HG02588 (cell line): ENCODE results near the gene PCDHB12.

Experiments
- ATAC-seq: cut with Tn5 transposase; IDR thresholded peaks from one replicate; pipeline ENCODE4 v1.9.1; 2021; ENCODE audit warnings: mild to moderate bottlenecking, moderate library complexity; ENCODE audit not compliant: unreplicated experiment

PCDHB12 gene

GRCh38 chr5:141260458-141261237, 52.1 kb downstream of the PCDHB12 start:
- ATAC-seq = no peak

- ATAC-seq = no peak
Measured at GRCh38 chr5:141261238-141261546, 52.7 kb downstream of the PCDHB12 start.
